CD4-positive, alpha-beta T cell treated with Interleukin-4 for 1 hour (primary cell): ENCODE results near the gene KIAA0930.

ENCODE experiments used
- DNase-seq, 2 donors: peaks; one replicate each; pipeline ENCODE4 v3.0.0-alpha.2; 2020 to 2022

Gene KIAA0930

GRCh38 chr22:45237065-45237990, 3.4 kb downstream of the KIAA0930 start:
- no peak for DNase-seq

DNA sequence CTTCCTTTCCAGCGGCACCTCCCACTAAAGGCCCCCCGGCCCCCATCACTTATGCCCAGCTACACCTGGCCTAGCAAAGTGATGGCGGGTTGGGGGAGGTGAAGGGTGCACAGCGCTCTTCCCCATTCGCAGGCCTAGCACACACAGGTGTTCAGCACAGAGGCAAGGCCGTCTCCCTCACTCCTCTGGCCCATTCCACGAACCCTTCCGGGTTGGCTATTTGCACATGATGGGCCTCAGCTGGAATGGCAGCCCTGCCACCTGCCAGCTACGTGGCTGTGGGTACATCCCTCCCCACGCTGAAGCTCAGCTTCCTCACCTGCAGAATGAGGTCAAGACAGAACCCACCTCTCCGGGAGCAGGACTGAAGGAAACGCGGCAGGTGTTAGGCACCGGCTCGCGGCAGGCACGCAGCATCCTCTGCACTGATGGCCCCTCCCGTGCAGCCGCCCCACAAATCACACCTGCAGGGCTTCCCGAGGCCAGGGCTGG, 4.8 kb downstream of the KIAA0930 start:
- DNase-seq, result no peak

DNA sequence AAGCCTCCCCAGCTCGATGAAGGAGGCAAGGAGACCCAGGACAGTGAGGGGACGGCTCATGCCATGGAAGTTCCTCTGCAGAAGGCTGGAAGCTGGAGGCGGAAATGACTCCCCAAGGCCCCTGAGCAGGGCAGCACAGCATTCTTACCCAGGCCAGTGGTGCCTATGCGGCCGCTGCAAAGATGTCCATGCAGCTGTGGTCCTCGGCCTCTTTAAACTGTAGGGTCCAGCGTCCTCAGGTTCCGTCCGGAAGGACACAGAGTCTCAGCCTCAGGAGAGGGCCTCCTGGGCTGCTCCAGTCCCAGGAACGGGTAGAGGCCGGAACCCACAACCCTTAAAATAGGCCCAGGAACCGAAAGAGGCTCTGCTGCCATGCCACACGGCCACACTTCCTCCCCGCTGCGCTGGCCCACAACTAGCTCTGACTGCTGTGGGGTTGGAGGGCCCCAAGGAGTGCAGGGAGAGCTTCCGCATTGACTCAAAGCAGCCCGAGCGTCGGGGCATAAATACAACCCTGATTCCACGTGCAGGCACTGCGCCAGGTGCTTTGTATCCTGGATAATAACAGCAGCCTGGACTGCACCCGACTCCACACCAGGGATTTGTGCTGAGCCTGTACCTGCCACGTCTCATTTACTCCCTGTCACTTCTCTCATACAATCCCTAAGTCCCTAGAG, 5.5 kb downstream of the KIAA0930 start:
- DNase-seq, result peak in 1 of 2 donors; percentile 59

DNA sequence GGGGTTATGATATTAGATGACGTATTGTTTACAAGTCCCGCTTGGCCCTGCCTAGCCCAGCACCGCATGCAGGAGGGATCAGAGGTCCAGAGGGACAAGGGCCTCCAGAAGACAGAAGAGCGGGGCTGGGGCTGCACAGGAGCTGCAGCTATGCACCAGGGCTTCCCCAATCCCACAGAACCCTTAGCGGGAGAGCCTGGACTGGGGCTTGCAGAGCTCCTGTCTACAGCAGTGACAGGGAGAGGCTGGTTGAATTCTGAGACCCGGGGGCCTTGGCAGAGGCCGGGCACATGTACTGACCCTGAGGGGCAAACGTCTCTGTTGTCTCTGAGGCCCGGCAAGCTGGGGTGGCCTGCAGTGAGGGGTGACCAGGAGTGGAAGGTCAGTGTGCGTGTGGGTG, 6.9 kb downstream of the KIAA0930 start:
- DNase-seq, result no peak

GRCh38 chr22:45233386-45233785, 7.3 kb downstream of the KIAA0930 start:
- no peak for DNase-seq

DNA sequence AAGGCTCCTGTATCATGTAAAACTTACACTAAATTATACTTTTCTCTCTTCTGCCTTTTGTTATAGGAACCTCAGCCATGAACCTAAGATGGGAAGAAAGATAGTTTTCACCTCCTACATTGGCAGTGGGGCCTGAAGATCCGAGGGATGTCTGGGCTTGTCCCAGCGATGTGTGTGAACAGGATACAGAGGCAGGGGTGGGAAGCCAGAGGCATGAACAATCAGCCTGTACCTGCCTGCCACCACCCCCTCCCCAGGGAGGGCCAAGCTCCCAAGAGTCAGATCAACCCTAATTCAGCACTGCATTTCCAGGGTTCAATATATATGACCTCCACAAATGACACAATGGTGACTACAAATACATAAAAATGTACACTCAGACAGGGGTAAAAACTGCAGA, 9.4 kb downstream of the KIAA0930 start:
- DNase-seq, result no peak

DNA sequence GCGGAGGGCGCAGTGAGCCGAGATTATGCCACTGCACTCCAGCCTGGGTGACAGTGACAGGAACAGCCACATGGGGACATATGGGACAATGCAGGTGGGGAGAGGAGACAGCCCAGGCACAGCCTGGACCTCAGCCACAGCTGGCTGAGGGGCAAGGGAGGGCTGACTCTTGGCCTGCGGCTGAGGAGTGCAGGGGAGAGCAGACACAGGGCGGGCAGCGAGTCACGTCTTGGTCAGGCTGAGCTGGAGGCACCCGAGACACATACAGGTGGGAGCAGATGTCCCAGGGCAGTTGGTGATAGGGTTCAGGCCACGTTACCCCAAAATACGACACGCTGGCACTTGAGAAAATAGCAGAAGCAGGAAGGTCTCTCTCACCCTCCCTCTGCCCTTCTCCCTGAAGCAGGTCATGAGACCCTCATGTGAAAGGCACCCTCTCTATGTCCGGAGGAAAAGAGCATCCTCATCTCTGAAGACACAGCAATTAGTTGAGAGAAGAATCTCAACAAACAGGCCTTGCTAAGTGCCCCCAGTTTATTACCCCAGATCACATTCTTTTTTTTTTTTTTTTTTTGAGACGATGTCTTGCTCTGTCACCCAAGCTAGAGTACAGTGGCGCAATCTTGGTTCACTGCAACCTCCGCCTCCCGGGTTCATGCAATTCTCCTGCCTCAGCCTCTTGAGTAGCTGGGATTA, 10.5 kb downstream of the KIAA0930 start:
- DNase-seq, result no peak

DNA sequence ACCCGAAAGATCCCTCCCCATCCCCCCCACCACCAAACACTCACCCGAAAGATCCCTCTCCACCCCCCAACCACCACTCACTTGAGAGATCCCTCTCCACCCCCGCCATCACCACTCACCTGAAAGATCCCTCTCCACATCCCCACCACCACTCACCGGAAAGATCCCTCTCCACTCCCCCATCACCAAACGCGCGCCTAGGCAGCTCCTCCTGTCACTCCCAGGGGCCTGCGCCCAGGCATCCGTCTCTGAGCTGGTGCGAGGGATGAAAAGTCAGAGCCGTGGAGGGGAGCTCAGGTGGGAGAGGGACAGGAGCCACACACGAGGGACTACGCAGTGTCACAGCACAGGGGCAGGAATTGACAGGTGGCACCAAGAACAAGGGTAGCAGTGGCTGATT, 11.5 kb downstream of the KIAA0930 start:
- DNase-seq, result no peak

- peak in 1 of 2 donors; percentile 31 for DNase-seq
These were observed 12.3 kb downstream of the KIAA0930 start for GRCh38 chr22:45228401-45228754.

- peak in 1 of 2 donors; percentile 31 for DNase-seq
These were observed 12.9 kb downstream of the KIAA0930 start for GRCh38 chr22:45227645-45228400.

- DNase-seq, result peak in 1 of 2 donors; percentile 36
These were observed 14.0 kb downstream of the KIAA0930 start for GRCh38 chr22:45226503-45227186.

DNA sequence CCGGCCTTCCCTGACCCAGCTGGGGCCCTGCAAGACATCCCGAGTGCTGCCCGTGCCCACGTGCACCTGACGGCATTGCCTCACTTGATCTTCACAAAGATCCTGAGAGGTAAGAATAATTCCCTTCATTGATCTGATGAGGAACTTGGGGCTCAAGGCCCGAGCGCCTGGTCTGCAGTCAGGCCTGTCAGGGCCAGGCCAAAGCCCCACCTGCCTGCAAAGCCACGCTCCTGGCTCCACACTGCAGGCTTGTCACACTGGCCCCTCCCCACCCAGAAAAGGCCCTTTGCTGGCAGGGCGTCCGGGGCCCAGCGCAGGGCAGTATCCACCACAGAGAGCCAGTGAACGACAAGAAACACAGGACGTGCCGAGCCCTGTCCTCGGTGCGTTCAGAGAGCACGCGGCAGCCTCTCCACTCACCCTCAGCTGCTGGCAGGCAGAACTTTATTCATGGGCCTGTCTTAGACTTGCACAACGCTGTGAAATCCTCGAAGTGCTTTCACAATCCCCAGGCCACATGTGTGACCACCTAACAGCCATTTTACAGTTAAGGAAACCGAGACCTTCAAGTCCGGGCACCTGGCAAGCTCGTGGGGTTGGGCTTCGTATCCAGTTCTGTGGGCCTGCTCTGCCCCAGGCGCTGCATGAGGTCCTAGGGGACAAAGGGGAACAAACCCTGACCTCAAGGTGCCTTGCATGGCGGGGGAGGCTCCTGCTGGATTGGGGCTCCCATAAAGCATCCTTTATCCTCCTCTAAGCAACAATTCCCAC, 14.8 kb downstream of the KIAA0930 start:
- peak in 1 of 2 donors; percentile 50 for DNase-seq

DNA sequence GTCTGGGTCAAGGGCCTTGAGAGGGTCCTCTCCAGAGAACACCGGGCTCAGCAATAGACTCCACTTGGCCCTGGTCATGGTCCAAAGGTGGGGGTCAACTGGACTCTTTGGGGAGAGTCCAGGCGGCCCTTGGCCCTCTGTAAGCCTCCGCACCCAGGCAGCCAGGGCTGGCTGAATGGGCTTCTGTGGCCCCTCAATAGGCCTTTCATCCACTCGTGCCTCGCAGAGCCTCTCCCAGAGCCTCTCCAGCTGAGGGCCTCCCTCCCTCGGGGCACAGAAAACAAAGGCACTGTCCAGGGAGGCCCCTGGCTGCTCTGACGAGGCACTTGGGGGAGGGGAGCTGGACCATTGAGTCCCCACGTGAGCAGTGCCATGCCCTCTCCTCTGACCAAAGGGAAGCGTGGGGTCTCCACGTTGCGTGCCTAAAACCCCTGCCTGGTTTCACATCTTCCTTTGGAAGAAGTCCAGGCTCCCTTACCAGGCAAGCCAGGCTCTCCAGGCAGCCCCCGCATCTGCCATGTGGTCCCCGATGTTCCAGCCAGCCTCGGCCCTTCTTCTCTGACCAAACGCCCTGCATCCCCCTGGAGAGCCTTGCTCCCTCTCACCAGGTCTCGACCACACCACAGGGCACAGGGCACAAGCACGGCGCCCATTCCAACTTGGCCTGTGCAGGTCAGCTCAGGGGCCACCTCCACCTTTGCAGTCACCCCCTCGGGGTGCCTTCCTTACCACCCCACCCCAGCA, 15.5 kb downstream of the KIAA0930 start:
- no peak for DNase-seq

DNA sequence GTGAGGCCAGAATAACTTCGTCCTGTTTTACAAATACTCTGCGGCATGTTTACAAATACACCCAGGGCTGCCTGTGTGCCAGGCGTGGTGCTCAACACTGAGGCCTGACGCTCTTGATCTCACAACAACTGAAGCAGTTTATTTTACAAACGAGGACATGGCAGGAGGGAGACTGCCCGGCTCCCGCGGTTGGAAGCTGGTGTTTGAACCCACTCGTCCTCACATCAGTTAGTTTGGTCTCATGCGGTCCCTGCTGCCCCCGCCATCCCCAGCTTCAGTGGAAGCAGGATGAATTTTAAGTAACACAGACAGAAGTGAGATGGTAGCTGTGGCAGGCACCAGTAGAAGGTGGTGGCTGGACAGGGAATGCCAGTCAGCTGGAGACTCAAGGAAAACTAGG, 16.4 kb downstream of the KIAA0930 start:
- DNase-seq, result no peak

- no peak for DNase-seq
These were observed 17.2 kb downstream of the KIAA0930 start for GRCh38 chr22:45223304-45224117.

DNA sequence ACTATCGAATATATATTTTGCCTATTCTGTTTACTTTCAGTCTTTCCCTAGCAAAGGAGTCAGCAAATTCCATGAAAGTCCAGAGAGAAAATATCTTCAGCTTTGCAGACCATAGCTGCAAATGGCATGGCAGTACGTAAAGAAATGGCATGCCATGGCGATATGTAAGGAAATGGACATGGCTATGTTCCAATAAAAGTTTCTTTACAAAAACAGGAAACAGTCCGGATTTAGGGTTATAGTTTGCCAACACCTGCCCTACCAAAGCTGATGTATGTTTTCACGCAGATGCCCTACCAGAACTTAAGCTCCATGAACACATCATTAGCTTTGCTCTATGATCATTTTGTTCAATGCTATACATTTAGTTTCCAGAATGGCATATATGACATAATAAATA, 19.5 kb downstream of the KIAA0930 start:
- no peak for DNase-seq

GRCh38 chr22:45218976-45219375, 21.7 kb downstream of the KIAA0930 start:
- peak; percentile 14 to 29 for DNase-seq

DNA sequence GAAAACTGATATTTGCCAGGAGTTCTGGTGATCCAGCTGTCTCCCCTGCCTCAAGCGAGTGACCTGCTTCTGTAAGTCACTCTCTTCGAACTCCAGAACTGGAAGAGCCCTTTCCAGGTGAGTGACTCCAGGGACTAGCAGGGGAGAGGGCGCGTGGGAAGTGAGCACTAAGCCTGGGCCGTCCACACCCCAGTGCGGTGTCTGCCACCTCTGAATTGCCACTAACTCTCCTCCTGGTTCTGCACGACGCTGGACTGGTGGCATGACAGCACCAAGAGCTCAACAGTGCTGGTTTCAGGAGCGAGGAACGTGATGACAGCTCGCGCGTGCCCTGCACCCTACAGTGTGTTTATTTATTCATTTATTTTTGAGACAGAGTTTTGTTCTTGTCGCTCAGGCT, 22.9 kb downstream of the KIAA0930 start:
- no peak for DNase-seq

GRCh38 chr22:45217345-45217744, 23.3 kb downstream of the KIAA0930 start:
- no peak for DNase-seq
